HG02938 (cell line): Measurements from ENCODE around the gene SFTPA2.
A peak's percentile ranks its signal among the peaks of the same experiment; 100 is the strongest.
"Not testable (repeated sequence)": the region's sequence is repeated elsewhere in the genome, so short reads cannot be mapped to it uniquely, and the experiment has no call there.

ENCODE experiments used
- ATAC-seq: cut with Tn5 transposase; IDR thresholded peaks from one replicate; pipeline ENCODE4 v1.9.1; 2021; ENCODE audit warnings: mild to moderate bottlenecking, moderate library complexity; ENCODE audit not compliant: unreplicated experiment

The SFTPA2 gene

GRCh38 chr10:79561257-79561656, 1.1 kb upstream of the SFTPA2 start:
- no peak for ATAC-seq

DNA sequence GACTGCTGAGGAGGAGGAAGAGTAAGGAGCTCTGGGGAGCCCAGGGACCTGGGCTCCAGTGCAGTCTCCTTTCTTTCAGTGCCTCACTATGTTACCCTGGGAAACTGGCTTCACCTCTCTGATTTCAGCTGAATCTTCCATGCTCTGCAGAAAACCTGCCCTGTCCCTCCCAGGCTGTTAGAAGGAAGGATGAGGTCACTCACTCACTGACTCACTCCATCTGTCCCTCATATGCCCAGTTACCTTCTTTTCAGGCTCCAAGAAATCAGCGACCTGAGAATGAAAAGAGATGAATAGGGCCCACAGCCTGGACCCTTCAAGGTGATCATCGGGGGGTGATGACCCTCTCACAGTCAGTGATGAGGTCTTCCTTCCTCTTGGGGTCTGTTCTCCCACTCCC, 481 bp downstream of the SFTPA2 start:
- ATAC-seq, result no peak

GRCh38 chr10:79556961-79557360, 3.2 kb downstream of the SFTPA2 start:
- ATAC-seq, result not testable (repeated sequence)

GRCh38 chr10:79555354-79556309, 4.6 kb downstream of the SFTPA2 start:
- no peak for ATAC-seq

DNA sequence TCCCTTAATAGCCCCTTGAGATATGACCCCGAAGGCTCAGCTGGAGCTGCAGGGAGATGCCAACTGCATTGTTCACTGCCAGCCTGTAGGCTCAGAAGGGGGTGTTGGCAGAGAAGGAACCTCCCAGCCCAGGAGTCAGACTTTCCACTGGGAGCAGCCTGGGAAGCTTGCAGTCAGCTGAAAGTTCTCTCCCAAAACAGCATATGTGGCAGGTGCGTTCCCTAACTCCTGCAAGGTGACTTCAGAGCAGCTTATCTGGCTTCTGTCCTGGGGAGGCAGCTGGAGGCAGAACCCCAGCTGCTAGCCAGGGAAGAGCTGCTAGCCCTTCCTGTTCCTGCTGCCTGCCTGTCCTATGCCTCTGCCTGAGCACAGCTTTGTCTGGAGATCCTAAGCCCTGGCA, 8.1 kb downstream of the SFTPA2 start:
- no peak for ATAC-seq

GRCh38 chr10:79547973-79548372, 12.2 kb downstream of the SFTPA2 start:
- ATAC-seq, result no peak

DNA sequence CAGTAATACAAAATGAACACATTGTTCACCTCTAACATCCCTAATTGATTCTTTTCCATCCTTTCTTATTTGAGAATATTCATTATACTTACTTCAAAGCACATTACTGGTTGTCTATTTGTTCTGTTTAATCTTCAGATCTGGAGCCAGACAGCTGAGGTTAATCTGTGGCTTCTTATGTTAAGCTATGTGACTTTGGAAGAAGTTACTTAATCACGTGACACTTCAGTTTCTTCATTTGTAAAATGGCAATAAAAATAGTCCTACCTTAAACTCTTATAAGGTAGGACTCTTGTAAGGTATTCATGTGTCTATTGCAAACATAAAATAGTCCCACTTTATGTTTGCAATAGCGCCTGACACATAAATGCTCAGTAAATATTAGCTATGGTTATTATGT, 13.1 kb downstream of the SFTPA2 start:
- ATAC-seq, result not testable (repeated sequence)

- ATAC-seq, result not testable (repeated sequence)
Measured at GRCh38 chr10:79544926-79545659, 15.1 kb downstream of the SFTPA2 start.

DNA sequence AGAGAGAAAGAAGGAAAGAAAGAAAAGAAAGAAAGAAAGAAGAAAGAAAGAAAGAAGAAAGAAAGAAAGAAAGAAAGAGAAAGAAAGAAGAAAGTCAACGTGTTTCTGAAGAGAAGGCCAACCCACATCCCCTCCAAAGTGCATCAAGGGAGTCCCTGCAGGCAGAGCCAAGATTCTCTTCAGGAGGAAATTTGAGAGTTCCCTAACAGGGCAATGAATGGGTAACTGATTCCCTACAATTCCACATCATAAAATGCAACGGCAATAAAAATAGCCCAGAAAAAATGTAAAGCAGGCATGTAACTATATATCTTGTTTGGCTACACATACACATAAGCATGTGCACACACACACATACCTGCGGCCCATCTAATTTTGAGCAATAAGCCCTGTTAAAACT, 15.8 kb downstream of the SFTPA2 start:
- ATAC-seq, result not testable (repeated sequence)

GRCh38 chr10:79542626-79543025, 17.6 kb downstream of the SFTPA2 start:
- ATAC-seq, result no peak

DNA sequence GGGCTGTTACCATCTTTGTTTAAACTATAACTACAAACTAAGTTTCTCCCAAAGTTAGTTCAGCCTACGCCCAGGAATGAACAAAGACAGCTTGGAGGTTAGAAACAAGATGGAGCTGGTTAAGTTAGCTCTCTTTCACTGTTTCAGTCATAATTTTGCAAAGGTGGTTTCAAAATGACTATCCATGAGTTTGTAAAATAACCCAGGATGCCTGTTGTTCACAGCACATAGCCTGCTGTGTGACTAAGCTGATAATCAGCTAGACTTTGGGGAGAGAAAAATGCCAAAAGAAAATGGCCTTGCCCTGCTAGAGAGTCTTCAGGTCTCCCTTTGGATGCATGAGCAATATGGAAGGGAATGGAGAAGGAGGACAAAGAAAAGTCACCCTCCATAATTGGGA, 19.3 kb downstream of the SFTPA2 start:
- peak; percentile 96 for ATAC-seq

DNA sequence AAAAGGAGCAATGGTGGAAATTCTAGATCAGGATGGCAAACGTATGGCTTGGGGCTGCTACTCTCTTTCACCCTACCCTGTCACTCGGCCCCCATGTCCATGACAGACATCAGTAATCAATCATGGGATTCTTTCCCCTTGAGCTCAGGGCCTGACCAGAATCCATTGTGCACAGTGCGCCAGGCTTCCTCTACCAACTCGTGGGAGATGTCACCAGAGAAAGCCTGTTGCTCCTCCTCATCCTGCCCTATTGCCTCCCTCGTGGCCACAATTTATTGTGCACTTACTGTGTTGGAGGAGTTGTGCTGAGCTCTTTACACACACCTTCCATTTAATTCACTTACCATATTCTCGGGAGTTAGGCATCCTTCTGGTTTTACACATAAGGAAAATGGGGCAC, 21.9 kb downstream of the SFTPA2 start:
- not testable (repeated sequence) for ATAC-seq

DNA sequence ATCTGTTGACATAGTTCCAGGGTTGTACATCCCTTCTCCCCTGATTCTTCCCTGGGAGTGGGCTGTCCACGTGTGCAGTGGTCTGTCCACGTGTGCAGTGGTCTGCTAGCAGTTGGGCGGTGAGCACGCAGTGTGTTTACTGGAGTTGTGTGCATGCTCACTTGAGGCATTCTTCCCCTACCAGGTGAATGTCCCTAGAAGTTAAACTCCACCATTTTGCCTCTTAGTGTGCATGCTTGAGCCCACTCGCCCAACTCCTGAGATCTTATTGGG, 26.4 kb downstream of the SFTPA2 start:
- not testable (repeated sequence) for ATAC-seq

GRCh38 chr10:79533142-79533902, 26.9 kb downstream of the SFTPA2 start:
- ATAC-seq, result not testable (repeated sequence)

DNA sequence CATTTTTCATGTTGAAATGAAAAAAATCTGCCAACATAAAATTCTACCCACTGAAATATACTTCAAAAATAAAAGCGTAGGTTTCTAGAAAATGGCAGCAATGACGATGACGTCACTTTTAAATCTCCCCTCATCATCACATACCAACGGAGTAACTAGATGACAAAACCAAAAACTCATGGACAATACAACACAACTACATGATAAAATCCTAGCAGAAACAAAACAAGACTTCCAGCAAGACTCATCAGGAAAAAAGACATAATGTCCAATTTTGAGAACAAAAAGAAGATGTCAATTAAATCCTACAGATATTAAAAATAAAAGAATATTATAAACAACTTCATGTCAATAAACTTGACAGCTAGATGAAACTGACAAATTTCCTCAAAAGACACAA, 31.9 kb downstream of the SFTPA2 start:
- not testable (repeated sequence) for ATAC-seq

DNA sequence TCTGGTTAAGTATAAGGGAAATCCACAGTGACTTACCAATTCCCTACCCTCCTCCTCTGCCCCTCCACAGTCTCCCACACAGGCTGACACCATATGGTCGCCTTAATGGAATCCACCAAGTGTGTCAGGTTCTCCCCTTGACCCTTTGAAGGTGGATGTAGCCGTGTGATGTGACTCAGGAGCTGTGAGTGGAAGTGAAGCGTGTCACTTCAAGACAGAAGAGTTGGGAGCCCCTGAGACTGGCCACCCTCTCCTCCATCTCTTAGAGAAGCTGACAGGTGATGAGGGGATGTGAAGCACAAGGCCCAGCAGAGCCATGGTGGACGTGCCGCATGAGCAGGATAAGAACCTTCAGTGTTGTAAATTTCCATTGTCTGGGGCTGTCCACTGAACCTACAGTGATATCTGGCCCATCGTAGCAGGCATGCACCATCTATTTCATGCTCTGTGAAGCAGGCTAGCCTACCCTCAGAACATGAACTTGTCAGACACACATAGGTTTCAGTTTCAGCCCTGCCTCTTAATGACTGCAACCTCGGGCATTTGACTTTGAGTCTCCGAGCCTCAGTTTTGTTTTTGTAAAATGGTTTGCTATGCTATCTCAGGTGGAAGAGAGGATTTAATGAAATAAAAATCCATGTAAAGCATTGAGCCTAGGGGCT, 35.0 kb downstream of the SFTPA2 start:
- peak; percentile 82 for ATAC-seq

DNA sequence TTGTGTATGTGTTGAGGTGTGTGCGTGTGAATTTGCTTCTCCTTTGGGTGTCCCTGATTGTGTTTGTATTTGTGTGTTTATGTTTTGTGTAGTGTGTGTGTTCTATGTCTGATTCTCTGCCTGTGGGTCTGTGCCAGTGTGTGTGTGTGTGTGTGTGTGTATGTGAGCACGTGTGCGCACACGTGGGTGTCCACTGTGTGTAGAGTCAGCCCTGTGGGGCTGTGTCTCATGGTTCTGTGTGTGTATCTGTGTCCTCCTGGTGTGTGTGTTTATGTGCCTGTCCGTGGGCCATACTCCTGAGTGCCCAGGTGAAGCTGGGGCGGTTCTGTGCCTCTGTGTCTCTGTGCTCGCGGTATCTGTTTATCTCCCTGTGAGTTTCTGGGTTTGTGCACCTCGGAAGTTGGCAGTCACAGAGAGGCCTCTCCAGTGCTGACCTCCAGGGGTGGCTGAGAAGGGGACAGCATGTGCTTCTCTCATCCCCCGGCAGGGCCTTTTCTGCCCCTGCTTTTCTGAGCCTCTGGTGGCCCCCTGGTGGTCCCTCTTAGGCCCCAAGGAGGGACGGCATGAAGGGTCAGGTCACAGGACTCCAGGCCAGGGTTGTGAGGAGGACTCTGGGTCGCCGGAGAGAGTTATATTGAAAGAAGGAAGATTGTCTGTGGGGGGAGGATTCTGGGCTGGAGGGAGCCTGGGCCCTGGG, 36.9 kb downstream of the SFTPA2 start:
- ATAC-seq, result not testable (repeated sequence)

DNA sequence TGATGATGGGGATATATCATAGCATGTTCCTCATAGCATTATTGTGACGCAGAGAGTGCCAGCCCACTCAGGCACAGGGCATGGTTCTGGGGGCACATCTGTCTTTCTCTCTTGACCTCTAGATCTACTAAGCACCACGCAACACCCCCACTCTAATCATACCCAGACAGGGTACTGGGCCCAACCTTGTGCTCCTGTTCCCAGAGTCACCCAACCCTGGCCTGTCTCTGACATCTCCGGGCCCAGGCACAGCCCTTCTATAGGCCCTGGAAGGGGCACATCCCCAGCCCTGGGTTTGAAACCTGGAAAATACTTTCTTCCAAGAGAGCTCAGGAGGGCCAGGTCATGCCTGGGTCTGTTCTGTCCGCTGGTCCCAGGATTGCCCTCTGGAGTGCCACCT, 37.7 kb downstream of the SFTPA2 start:
- ATAC-seq, result not testable (repeated sequence)

DNA sequence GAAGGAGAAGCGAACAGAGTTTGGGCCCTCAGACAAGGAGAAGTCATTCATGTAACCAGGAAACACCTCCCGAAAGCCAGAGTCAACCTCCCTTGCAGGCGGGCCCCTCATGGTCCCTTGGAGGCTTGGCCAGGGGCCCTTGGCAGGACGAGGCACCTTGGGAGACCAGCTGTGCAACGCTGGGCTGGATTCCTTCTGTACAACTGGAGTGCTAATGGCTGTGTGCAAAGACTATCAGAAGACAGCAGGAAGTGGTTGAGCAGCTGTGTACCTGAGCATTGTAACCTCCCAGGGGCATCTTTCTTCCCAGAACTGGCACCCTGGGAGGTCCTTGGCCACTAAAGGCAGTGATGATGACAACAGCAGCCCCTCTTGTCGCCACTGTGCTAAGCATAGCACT, 38.5 kb downstream of the SFTPA2 start:
- ATAC-seq, result not testable (repeated sequence)

- ATAC-seq, result not testable (repeated sequence)
Measured at GRCh38 chr10:79517567-79517966, 42.6 kb downstream of the SFTPA2 start.
